Measurements from ENCODE around the gene CCDC102B.
"Not testable (repeated sequence)": the region's sequence is repeated elsewhere in the genome, so short reads cannot be mapped to it uniquely, and the experiment has no call there.

The CCDC102B gene

GRCh38 chr18:68969027-68969426 is 171.1 kb downstream of the CCDC102B start:
- DNase-seq (ENCODE audit: low read depth in 1 of 2, low spot score in 1 of 2): no peak

- no peak for DNase-seq (ENCODE audit: low read depth in 1 of 2, low spot score in 1 of 2)
Observed at GRCh38 chr18:68972176-68972575, 174.3 kb downstream of the CCDC102B start.

GRCh38 chr18:68979737-68980136 is 181.9 kb downstream of the CCDC102B start:
- no peak for DNase-seq (ENCODE audit: low read depth in 1 of 2, low spot score in 1 of 2)

- DNase-seq (ENCODE audit: low read depth in 1 of 2, low spot score in 1 of 2): no peak
Observed at GRCh38 chr18:68983126-68983525, 185.2 kb downstream of the CCDC102B start.

- no peak for DNase-seq (ENCODE audit: low read depth in 1 of 2, low spot score in 1 of 2)
Observed at GRCh38 chr18:68984342-68984741, 186.5 kb downstream of the CCDC102B start.

GRCh38 chr18:68985172-68985820 is 187.4 kb downstream of the CCDC102B start:
- no peak for DNase-seq (ENCODE audit: low read depth in 1 of 2, low spot score in 1 of 2)

GRCh38 chr18:68991286-68991685 is 193.4 kb downstream of the CCDC102B start:
- no peak for DNase-seq (ENCODE audit: low read depth in 1 of 2, low spot score in 1 of 2)

GRCh38 chr18:68992719-68993482 is 195.0 kb downstream of the CCDC102B start:
- no peak for DNase-seq (ENCODE audit: low read depth in 1 of 2, low spot score in 1 of 2)

- no peak for DNase-seq (ENCODE audit: low read depth in 1 of 2, low spot score in 1 of 2)
Observed at GRCh38 chr18:68995675-68996074, 197.8 kb downstream of the CCDC102B start.

- DNase-seq (ENCODE audit: low read depth in 1 of 2, low spot score in 1 of 2): no peak
Observed at GRCh38 chr18:68997845-68998244, 200.0 kb downstream of the CCDC102B start.

GRCh38 chr18:69000366-69000765 is 202.5 kb downstream of the CCDC102B start:
- DNase-seq (ENCODE audit: low read depth in 1 of 2, low spot score in 1 of 2): no peak

- DNase-seq (ENCODE audit: low read depth in 1 of 2, low spot score in 1 of 2): no peak
Observed at GRCh38 chr18:69002233-69002632, 204.4 kb downstream of the CCDC102B start.

- DNase-seq (ENCODE audit: low read depth in 1 of 2, low spot score in 1 of 2): not testable (repeated sequence)
Observed at GRCh38 chr18:69006212-69006611, 208.3 kb downstream of the CCDC102B start.

- no peak for DNase-seq (ENCODE audit: low read depth in 1 of 2, low spot score in 1 of 2)
Observed at GRCh38 chr18:69008538-69008937, 210.7 kb downstream of the CCDC102B start.

GRCh38 chr18:69021211-69021805 is 223.4 kb downstream of the CCDC102B start:
- DNase-seq (ENCODE audit: low read depth in 1 of 2, low spot score in 1 of 2): no peak

GRCh38 chr18:69022426-69022825 is 224.5 kb downstream of the CCDC102B start:
- no peak for DNase-seq (ENCODE audit: low read depth in 1 of 2, low spot score in 1 of 2)

GRCh38 chr18:69031571-69031970 is 233.7 kb downstream of the CCDC102B start:
- no peak for DNase-seq (ENCODE audit: low read depth in 1 of 2, low spot score in 1 of 2)

- DNase-seq (ENCODE audit: low read depth in 1 of 2, low spot score in 1 of 2): no peak
Observed at GRCh38 chr18:69032009-69032408, 234.1 kb downstream of the CCDC102B start.

- DNase-seq (ENCODE audit: low read depth in 1 of 2, low spot score in 1 of 2): no peak
Observed at GRCh38 chr18:69035756-69036155, 237.9 kb downstream of the CCDC102B start.

GRCh38 chr18:69044215-69044614 is 246.3 kb downstream of the CCDC102B start:
- DNase-seq (ENCODE audit: low read depth in 1 of 2, low spot score in 1 of 2): no peak

- DNase-seq (ENCODE audit: low read depth in 1 of 2, low spot score in 1 of 2): no peak
Observed at GRCh38 chr18:69064063-69064462, 266.2 kb downstream of the CCDC102B start.

- no peak for DNase-seq (ENCODE audit: low read depth in 1 of 2, low spot score in 1 of 2)
Observed at GRCh38 chr18:69067048-69067447, 269.2 kb downstream of the CCDC102B start.
